ENCODE measurements around the gene GRIN2C.

Gene GRIN2C

DNA sequence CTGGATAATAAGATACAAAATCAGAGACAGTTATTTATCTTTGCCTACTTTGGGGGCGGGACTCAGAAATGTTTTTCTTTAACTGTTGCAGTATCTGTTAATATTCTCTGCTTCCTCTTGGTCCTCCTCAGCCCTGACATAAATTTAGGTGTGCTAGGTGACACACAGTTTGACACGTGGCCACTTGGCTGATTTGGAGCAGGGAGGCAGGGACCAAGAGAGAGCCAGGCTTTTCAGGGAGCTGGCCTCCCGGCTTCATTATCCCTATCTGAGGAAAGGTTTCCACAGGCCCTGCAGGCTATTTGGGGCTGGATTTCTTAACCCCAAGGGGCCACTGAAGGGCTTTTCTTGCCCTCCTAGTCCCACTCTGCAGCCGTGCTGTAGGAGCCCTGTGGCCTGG is 63.5 kb downstream of the GRIN2C start:
- DNase-seq = no peak

DNA sequence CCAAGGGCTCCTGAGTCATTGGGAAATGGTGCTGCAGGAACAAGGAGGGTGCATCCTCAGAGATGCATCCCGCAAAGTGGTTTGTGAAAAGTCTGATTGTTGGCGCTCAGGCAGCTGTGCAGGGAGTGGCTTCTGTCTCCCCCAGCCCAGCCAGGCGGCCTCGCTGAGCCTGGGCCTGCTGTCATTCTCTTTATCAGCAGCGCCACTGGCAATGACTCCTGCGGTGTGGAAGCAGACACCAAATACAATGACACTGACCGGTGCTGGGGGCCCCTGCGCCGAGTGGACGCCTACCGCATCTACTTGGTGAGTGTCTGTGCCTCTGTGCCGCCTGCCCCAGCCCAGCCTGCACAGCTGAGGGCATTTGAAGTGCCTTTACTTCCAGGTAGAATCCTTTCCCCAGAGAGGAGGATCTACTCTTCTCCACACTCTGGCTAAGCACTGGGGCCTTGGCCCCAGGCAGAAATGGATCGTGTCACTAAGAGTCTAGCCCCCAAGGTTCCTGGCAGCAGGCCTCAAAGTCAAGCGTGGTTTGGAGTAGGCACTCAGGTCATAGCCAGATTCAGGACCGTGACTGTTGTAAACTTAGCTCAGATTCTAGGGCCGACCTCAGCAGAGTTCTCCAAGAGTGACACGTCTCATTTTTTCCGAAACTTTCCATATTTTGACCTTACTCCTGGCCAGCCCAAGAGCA is 64.2 kb downstream of the GRIN2C start:
- DNase-seq = no peak

DNA sequence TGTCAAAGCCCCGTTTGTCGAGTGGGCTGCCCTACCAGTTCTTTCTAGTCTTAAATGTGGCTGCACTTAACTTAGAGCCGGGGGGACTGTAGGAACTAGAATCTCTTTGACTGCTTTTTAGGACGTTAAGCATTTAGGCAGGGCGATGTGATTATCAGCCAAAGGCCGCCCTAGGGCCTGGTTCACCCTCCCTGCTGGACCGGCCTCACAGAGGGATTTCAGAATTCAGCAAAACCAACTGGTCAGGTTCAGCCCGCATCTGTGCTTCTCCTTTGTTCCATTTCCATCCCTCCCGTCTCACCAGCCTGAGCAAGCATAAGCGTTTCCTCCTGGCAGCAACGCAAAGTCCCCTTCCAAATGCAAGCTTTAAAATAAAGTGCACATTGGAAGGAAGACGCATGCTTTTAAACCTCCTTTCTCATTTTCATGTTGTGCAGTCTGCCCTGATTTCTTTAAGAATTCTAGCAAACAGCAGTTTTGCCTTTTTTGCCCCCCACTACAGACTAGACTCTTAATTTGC is 67.0 kb downstream of the GRIN2C start:
- no peak for DNase-seq

All from stimulated activated CD4-positive, alpha-beta T cell treated with anti-CD3 and anti-CD28 coated beads, Interleukin-2, amount 100 ng/mL, for 24 hours (primary cell).